Lung (tissue), 12 donors: ENCODE results near the gene C1orf35. TPM values are rescaled to one million over a fixed set of nuclear protein-coding genes. Genes with fewer than 3 reads are reported as not detected.

ENCODE experiments used
- ATAC-seq: fragments of 200-7000 bp; cut with Tn5 transposase; one replicate; pipeline ENCODE4 v1.9.1; 2020; ENCODE audit warnings: moderate number of reproducible peaks; ENCODE audit not compliant: insufficient read depth, low FRiP score
- DNase-seq, 3 donors: peaks; one replicate each; pipeline ENCODE4 v3.0.0-alpha.2; 2013 to 2017
- H3K27ac ChIP-seq, 2 donors: one replicate each; pipeline ENCODE4 v1.5.1; 2013; ENCODE audit warnings: mild to moderate bottlenecking in 2 of 2, moderate library complexity in 2 of 2, control low read depth in 1 of 2, inconsistent platforms in 1 of 2, low read depth in 1 of 2, low read length in 1 of 2
- H3K27me3 ChIP-seq, 3 donors: one replicate each; pipeline ENCODE4 v1.5.1; 2013; ENCODE audit warnings: low read length in 2 of 3; ENCODE audit not compliant: control insufficient read depth in 3 of 3, insufficient read depth in 3 of 3
- H3K36me3 ChIP-seq, 4 donors: one replicate each; pipeline ENCODE4 v1.5.1; 2013; ENCODE audit warnings: low read length in 4 of 4, mild to moderate bottlenecking in 1 of 4, moderate library complexity in 1 of 4; ENCODE audit not compliant: control insufficient read depth in 4 of 4, insufficient read depth in 4 of 4
- H3K4me1 ChIP-seq, 5 donors: one replicate each; pipeline ENCODE4 v1.5.1; 2013; ENCODE audit warnings: low read length in 5 of 5, mild to moderate bottlenecking in 2 of 5, moderate library complexity in 1 of 5; ENCODE audit not compliant: control insufficient read depth in 5 of 5, insufficient read depth in 5 of 5
- H3K4me3 ChIP-seq: one replicate; pipeline ENCODE4 v1.5.1; 2013; ENCODE audit warnings: mild to moderate bottlenecking, control low read depth, moderate library complexity
- H3K9ac ChIP-seq, 2 donors: one replicate each; pipeline ENCODE4 v1.5.1; 2013; ENCODE audit warnings: low read length in 2 of 2, control low read depth in 1 of 2; ENCODE audit not compliant: insufficient read depth in 1 of 2
- H3K9me3 ChIP-seq, 4 donors: one replicate each; pipeline ENCODE4 v1.5.1; 2013; ENCODE audit warnings: low read length in 3 of 4, mild to moderate bottlenecking in 1 of 4, moderate library complexity in 1 of 4; ENCODE audit not compliant: control insufficient read depth in 4 of 4, insufficient read depth in 3 of 4
- CTCF ChIP-seq: IDR thresholded peaks from 2 replicates; pipeline ENCODE4 v1.5.1; 2012; ENCODE audit warnings: mild to moderate bottlenecking; ENCODE audit errors: control extremely low read depth, extremely low read depth
- WGBS, 2 donors: extraction: QIAGEN DNeasy Blood & Tissue Kit; methylation state at CpG; one replicate each; pipeline ENCODE4 v1.1.7; 2013; 5-methylcytosine and 5-hydroxymethylcytosine counted together
- polyA plus RNA-seq, 2 donors: library from polyadenylated mRNA; stranded (reverse); fragments of 200-250 nt; gene quantifications; one replicate each; pipeline ENCODE4 v1.2.1, GENCODE V29; 2013
- total RNA-seq, 2 donors: library from RNA; depleted of rRNA in 1 of 2; stranded (reverse); fragments of >200 nt in 1 of 2; gene quantifications; one replicate each; pipeline ENCODE4 v1.2.1, GENCODE V29; 2014 to 2021
- donor health status: control.
- donor health status: control.
- donor health status: Bipolar disorder and iron deficiency.
- donor health status: healthy.
- donor health status: DM: yes; HTN: yes; CAD: no.

The C1orf35 gene
- total and polyA plus RNA-seq, 4 donors: 9.1 to 19.9 (median 15.0) TPM

GRCh38 chr1:228141226-228142044 lies 38.3 kb upstream of the C1orf35 start:
- no peak for DNase-seq
- H3K9ac ChIP-seq: peak overlapping the region in 1 of 2 donors; percentile 39
- ATAC-seq: no peak
- peak overlapping the region; percentile 89 for H3K4me3 ChIP-seq
- H3K36me3 ChIP-seq: peaks cover 0 to 24% (median 2%) of the 10 kb centered on the region in 4 donors
- H3K27me3 ChIP-seq: no peaks in the 10 kb centered on the region
- H3K27ac ChIP-seq: peak overlapping the region; percentile 96 to 99
- WGBS, 2 donors: 36 to 55% methylated on average over 27 of the region's 27 CpGs
- no peaks in the 10 kb centered on the region for H3K9me3 ChIP-seq
- H3K4me1 ChIP-seq: peaks cover 0 to 31% (median 6%) of the 10 kb centered on the region in 5 donors
- TF ChIP-seq CTCF: no peak

GRCh38 chr1:228140724-228141225 lies 37.6 kb upstream of the C1orf35 start:
- WGBS, 2 donors: 3 to 11% methylated on average over 24 to 25 of the region's 25 CpGs
- H3K4me1 ChIP-seq: peaks cover 0 to 31% (median 6%) of the 10 kb centered on the region in 5 donors
- ATAC-seq: no peak

GRCh38 chr1:228139931-228140723 lies 37.0 kb upstream of the C1orf35 start, which contains the start of gene GUK1:
Gene GUK1, plus strand, starts transcription at chr1:228140279. Its CDS starts 24 bp downstream, at chr1:228140303.
- WGBS, 2 donors: 0% methylated on average over 75 to 95 of the region's 95 CpGs
- Histone ChIP-seq H3K9ac (peak within 1 kb of the TSS; percentile 77 to 81), H3K9me3 (no peaks in the 10 kb centered on the region), H3K4me3 (peak within 1 kb of the TSS; percentile 89), H3K27me3 (no peaks in the 10 kb centered on the region), H3K36me3 (peaks cover 0 to 13% (median 2%) of the 10 kb centered on the region in 4 donors), H3K4me1 (peaks cover 0 to 30% (median 6%) of the 10 kb centered on the region in 5 donors), H3K27ac (peak within 1 kb of the TSS; percentile 96 to 99)
- DNase-seq (peak; percentile 98 to 99 (median 99)), ATAC-seq (peak; percentile 96)
- TF ChIP-seq CTCF: peak; percentile 6

More at GRCh38 chr1:228140724-228141225, 37.6 kb upstream of the C1orf35 start:
- Histone ChIP-seq H3K4me3 (peak overlapping the region; percentile 89), H3K9ac (peak overlapping the region; percentile 77 to 81), H3K27me3 (no peaks in the 10 kb centered on the region), H3K9me3 (no peaks in the 10 kb centered on the region), H3K27ac (peak overlapping the region; percentile 96 to 99), H3K36me3 (peaks cover 0 to 19% (median 2%) of the 10 kb centered on the region in 4 donors)
- no peak for DNase-seq
- no peak for TF ChIP-seq CTCF
